KBM-7 (cell line): ENCODE data around the gene UBP1.

Experiments used
- DNase-seq: peaks from one replicate; pipeline ENCODE4 v3.0.0-alpha.2; 2015
- in situ Hi-C: fragments of 300-500 bp; cut with MboI; formaldehyde crosslinking; loops from 2 replicates; pipeline ENCODE4 v1.14.3; 2020; ENCODE audit warnings: low sequenced_read_pairs, low pct_unique_long_range_greater_than_20kb, mixed read lengths

UBP1 gene

GRCh38 chr3:33395900-33396299, 44.3 kb downstream of the UBP1 start:
- DNase-seq: no peak
- in situ Hi-C loops: no loop called here

DNA sequence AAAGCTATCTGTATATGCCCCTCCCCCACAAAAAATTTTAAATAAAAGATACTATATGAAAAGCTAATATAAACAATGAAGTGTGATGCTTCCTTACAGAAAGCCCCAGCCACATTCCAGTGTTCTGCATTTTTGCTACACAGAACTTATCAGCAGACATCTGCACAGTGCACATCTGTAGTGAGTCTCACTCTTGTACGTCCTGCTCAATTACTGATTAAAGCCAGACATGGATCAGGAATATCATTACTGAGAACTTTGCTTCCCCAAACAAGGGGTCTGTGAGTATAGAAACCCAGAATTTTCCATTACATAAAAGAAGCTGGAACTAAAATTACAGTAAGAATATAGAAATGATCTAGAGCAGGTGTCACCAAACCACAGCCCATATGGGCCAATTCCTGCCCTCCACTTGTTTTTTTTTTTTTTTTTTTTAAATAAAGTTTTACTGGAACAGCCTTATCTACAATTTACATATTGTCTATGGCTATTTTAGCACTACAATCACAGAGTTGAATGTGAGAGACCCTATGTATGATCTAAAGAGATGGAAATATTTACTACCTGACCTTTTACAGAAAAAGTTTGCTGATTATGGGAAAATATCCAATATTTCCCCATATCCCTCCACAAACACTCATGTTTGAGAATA, 45.7 kb downstream of the UBP1 start:
- in situ Hi-C loops: no loop called here

GRCh38 chr3:33392703-33393125, 47.5 kb downstream of the UBP1 start:
- DNase-seq: no peak
- in situ Hi-C loops: no loop called here

More for the DNA sequence above, 45.7 kb downstream of the UBP1 start:
- DNase-seq: no peak

- in situ Hi-C loops: no loop called here
Observed at GRCh38 chr3:33392144-33392543, 48.1 kb downstream of the UBP1 start.

GRCh38 chr3:33391255-33391995, 48.8 kb downstream of the UBP1 start:
- no peak for DNase-seq
- in situ Hi-C loops: no loop called here

More at GRCh38 chr3:33392144-33392543, 48.1 kb downstream of the UBP1 start:
- DNase-seq: no peak

- DNase-seq: no peak
- in situ Hi-C loops: no loop called here
Observed at GRCh38 chr3:33389908-33390307, 50.3 kb downstream of the UBP1 start.

GRCh38 chr3:33388374-33389100, 51.7 kb downstream of the UBP1 start:
- in situ Hi-C loops: no loop called here
- no peak for DNase-seq

DNA sequence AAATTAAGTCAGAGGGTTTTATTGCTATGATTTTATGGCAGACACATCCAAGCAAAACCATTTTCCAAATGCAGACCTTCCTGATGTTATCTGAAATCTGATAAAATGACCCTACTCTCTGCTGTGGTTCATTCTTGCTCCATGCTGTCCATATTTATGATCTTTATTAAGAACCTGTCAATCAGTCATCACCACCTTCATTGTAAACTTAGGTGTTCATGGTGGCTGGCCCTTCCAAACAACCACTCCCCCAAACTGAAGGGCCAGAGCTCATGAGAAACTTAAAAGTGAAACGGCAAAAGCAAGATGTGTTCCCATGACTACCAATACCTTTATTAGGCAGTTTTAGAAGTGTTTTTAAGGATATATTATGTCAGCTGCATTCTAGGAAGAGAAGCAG, 53.6 kb downstream of the UBP1 start:
- DNase-seq: no peak
- in situ Hi-C loops: no loop called here

GRCh38 chr3:33385423-33385822, 54.8 kb downstream of the UBP1 start:
- in situ Hi-C loops: no loop called here

DNA sequence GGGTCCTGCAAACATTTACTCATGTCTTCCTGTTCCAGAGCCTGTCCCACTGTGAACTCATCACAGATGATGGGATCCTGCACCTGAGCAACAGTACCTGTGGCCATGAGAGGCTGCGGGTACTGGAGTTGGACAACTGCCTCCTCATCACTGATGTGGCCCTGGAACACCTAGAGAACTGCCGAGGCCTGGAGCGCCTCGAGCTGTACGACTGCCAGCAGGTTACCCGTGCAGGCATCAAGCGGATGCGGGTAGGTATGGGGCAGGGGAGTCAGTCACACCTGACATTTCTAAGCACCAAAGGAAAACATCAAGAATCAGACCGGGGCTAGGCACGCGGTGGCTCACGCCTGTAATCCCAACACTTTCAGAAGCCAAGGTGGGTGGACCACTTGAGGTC, 56.3 kb downstream of the UBP1 start:
- in situ Hi-C loops: no loop called here
- DNase-seq: no peak

More at GRCh38 chr3:33385423-33385822, 54.8 kb downstream of the UBP1 start:
- DNase-seq: no peak

DNA sequence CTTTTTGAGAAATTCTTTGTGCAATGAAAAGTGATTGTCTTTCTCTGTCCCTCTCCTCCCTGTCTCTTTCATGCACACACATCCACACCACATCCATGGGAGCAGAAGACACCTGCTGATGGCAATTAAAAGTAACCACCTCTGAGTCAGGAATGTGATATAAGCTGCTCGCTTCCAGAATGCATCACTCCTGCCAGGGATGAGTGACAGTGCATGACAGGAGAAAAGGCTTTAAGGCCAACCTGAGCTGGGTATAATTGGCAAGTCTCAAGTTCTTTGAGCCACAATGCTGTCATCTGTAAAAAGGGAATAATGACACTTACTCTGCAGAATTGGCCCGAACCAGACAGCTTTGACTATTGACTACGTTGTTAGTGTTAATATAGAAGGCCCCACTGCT, 59.6 kb downstream of the UBP1 start:
- no peak for DNase-seq
- in situ Hi-C loops: no loop called here

DNA sequence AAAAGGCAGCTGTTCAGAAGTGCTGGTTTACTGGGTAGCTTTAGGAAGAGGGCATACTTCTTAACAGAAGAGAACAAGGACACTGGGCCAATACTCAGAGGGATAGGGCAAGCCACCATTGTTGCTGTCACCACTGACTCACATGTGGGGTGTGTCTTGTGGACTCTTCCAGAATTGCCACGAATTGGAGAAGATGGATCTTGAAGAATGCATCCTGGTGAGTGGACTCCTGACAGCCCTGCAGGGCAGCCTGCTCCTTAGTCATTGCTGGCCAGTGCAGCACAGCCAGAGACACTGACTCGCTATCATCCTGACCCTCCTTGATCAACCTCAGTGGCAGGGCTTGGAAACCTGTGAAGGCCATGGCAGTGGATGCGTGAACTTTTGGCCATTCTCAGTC, 62.3 kb downstream of the UBP1 start:
- in situ Hi-C loops: loop anchor here (10.0 kb wide), 1 partner anchor 243 kb away; no protein-coding TSS in a partner anchor
- DNase-seq: no peak

- no peak for DNase-seq
- in situ Hi-C loops: loop anchor here (10.0 kb wide), 1 partner anchor 243 kb away; no protein-coding TSS in a partner anchor
Observed at GRCh38 chr3:33377489-33377888, 62.7 kb downstream of the UBP1 start.

DNA sequence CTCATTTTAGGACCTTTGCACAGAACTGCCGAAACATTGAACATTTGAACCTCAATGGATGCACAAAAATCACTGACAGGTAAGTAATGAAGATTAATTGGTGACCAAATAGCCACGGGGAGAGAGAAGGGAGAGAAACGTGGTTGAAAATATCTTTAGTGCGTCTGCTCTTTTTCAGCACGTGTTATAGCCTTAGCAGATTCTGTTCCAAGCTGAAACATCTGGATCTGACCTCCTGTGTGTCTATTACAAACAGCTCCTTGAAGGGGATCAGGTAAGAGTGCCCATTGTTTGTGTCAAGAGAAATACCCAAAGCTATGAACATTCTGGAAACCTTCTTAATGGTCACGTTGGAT, 67.1 kb downstream of the UBP1 start:
- in situ Hi-C loops: loop anchor here (10.0 kb wide), 1 partner anchor 238 kb away; no protein-coding TSS in a partner anchor

GRCh38 chr3:33372218-33373081, 67.8 kb downstream of the UBP1 start:
- in situ Hi-C loops: loop anchor here (10.0 kb wide), 1 partner anchor 238 kb away; no protein-coding TSS in a partner anchor
- DNase-seq: peak; percentile 79

More for the DNA sequence above, 67.1 kb downstream of the UBP1 start:
- DNase-seq: no peak

- DNase-seq: no peak
- in situ Hi-C loops: no loop called here
Observed at GRCh38 chr3:33364531-33365128, 75.6 kb downstream of the UBP1 start.

DNA sequence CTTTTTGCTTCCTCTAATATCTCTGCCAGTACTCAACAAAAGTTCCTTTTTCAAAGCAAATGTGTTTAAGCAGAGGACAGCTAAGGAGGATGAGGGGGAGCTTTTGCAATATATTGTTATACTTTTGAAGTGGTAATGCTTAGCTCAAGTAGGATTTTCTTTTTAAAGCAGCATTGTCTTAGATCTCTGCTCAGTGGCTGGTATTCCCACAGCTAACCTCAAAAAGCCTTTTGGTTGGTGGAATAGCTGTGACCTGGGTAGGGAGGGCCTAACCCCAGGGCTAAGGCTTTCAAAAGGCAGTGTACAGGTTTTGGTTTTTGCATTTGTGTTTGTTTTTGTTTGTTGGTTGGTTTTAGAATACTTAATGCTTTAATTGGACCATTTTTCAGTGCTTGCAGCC, 76.1 kb downstream of the UBP1 start:
- DNase-seq: no peak
- in situ Hi-C loops: no loop called here

GRCh38 chr3:33363113-33363800, 76.9 kb downstream of the UBP1 start:
- no peak for DNase-seq
- in situ Hi-C loops: no loop called here
